ENCODE results near the gene TAF4. TPM values are rescaled to one million over a fixed set of nuclear protein-coding genes. Genes with fewer than 3 reads are reported as not detected.
"Not testable (repeated sequence)": the region's sequence is repeated elsewhere in the genome, so short reads cannot be mapped to it uniquely, and the experiment has no call there.

The TAF4 gene
- total RNA-seq, 4 donors from 2014 or later = 12.0 to 19.9 (median 16.2) TPM

DNA sequence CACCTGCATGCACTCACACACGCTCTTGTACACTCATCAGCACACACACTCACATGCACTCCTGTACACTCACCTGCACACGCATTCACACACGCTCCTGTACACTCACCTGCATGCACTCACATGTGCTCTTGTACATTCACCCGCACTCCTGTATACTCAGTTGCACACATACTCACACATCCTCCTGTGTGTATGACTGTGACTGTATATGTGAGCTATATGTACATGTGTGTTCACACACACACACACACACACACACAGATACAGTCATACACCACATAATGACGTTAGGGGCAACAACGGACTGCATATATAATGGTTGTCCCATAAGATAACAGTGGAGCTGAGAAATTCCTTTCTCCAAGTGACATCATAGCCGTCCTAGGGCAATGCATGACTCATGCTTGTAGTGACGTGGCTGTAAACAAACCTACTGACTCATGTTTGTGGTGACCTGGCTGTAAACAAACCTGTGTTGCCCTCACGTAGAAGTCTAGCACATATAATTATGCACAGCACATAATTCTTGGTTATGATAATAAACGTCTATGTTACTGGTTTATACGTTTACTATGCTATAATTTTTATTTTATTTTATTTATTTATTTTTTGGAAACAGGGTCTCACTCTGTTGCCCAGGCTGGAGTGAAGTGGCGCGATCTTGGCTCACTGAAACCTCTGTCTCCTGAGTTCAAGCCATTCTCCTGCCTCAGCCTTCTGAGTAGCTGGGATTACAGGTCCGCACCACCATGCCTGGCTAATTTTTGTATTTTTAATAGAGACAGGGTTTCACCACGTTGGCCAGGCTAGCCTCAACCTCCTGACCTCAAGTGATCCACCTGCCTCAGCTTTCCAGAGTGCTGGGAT, 22.8 kb upstream of the TAF4 start:
- intact Hi-C loops (cut with DNase I) = no loop called here
- H3K27me3 ChIP-seq = peaks cover 0 to 57% (median 2%) of the 10 kb centered on the region in 4 donors
- 68% methylated on average over 13 of the region's 15 CpGs for WGBS
- H3K4me1 ChIP-seq = no peaks in the 10 kb centered on the region
- DNase-seq (ENCODE audit: extremely low spot score) = no peak
- no peaks in the 10 kb centered on the region for H3K9me3 ChIP-seq
- no peak overlapping the region for H3K27ac ChIP-seq (replicated peaks in 1 of 4)
- no peak for TF ChIP-seq POLR2A (IDR thresholded peaks at IDR 0.05; ENCODE audit: low read depth)
- no peak for TF ChIP-seq EP300 (IDR thresholded peaks at IDR 0.05)
- TF ChIP-seq, protein P1, sequence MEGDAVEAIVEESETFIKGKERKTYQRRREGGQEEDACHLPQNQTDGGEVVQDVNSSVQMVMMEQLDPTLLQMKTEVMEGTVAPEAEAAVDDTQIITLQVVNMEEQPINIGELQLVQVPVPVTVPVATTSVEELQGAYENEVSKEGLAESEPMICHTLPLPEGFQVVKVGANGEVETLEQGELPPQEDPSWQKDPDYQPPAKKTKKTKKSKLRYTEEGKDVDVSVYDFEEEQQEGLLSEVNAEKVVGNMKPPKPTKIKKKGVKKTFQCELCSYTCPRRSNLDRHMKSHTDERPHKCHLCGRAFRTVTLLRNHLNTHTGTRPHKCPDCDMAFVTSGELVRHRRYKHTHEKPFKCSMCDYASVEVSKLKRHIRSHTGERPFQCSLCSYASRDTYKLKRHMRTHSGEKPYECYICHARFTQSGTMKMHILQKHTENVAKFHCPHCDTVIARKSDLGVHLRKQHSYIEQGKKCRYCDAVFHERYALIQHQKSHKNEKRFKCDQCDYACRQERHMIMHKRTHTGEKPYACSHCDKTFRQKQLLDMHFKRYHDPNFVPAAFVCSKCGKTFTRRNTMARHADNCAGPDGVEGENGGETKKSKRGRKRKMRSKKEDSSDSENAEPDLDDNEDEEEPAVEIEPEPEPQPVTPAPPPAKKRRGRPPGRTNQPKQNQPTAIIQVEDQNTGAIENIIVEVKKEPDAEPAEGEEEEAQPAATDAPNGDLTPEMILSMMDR (IDR thresholded peaks at IDR 0.05) = no peak
- no peak for TF ChIP-seq POLR2AphosphoS5 (IDR thresholded peaks at IDR 0.05)
- H3K4me3 ChIP-seq = no peak overlapping the region
- no peaks in the 10 kb centered on the region for H3K36me3 ChIP-seq

DNA sequence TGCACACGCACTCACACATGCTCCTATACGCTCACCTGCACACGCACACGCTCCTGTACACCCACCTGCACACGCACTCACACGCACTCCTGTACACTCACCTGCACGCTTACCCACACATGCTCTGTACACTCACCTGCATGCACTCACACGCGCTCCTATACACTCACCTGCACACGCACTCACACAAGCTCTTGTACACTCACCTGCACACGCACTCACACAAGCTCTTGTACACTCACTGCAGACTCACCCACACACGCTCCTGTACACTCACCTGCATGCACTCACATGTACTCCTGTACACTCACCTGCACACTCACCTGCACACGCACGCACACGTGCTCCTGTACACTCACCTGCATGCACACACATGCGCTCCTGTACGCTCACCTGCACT, 22.0 kb upstream of the TAF4 start:
- H3K4me1 ChIP-seq = no peaks in the 10 kb centered on the region
- peaks cover 0 to 49% (median 2%) of the 10 kb centered on the region in 4 donors for H3K27me3 ChIP-seq
- no peaks in the 10 kb centered on the region for H3K9me3 ChIP-seq
- H3K36me3 ChIP-seq = no peaks in the 10 kb centered on the region
- no peak overlapping the region for H3K4me3 ChIP-seq
- 92% methylated on average over 17 of the region's 17 CpGs for WGBS
- no peak for DNase-seq (ENCODE audit: extremely low spot score)
- intact Hi-C loops (cut with DNase I) = no loop called here
- TF ChIP-seq POLR2AphosphoS5 (IDR thresholded peaks at IDR 0.05) = no peak
- TF ChIP-seq POLR2A (IDR thresholded peaks at IDR 0.05; ENCODE audit: low read depth) = no peak
- TF ChIP-seq EP300 (IDR thresholded peaks at IDR 0.05) = no peak
- TF ChIP-seq, protein P1 (IDR thresholded peaks at IDR 0.05) = no peak
- no peak overlapping the region for H3K27ac ChIP-seq (replicated peaks in 1 of 4)

DNA sequence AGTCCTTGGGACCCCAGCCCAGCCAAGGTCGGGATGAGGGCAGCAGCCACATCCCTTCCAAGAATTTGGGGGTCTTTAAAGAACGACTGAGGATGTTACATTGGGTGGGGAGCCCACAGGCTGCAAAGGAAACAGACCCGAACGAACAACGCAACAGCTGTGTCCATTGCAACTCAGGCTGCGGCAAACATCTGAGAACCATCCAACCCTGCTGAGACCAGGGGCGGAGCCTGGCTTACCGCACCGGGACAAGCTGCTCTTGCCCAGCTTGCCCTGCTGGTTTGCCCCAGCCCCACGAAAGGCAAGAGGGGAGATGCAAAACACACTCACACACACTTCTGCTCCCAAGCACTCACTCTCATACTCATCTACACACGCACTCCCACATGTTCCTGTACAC, 21.5 kb upstream of the TAF4 start:
- peaks cover 0 to 50% (median 2%) of the 10 kb centered on the region in 4 donors for H3K27me3 ChIP-seq
- WGBS = 42% methylated on average over 11 of the region's 11 CpGs

DNA sequence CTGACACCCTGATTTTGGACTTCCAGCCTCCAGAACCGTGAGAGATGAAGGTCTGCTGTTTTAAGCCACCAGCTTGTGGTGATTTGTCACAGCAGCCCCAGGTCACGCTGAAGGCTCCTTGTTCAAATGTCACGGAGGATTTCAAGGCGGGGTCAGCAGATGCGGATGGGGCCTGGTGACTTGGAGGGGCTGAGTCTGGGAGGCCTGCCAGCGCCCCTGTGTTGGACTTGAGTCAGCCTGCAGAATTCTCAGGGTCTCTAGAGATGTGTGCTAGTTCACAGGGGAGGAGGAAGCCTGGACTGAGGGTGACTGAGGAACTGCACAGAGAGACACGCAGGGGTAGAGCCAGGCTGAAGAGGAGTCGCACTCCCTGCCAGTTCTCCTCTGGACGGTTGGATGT, 19.5 kb upstream of the TAF4 start:
- no peak for DNase-seq (ENCODE audit: extremely low spot score)
- peaks cover 0 to 54% (median 2%) of the 10 kb centered on the region in 4 donors for H3K27me3 ChIP-seq
- TF ChIP-seq POLR2A (IDR thresholded peaks at IDR 0.05; ENCODE audit: low read depth) (no peak), POLR2AphosphoS5 (IDR thresholded peaks at IDR 0.05) (no peak), EP300 (IDR thresholded peaks at IDR 0.05) (no peak)
- TF ChIP-seq, protein P1 (IDR thresholded peaks at IDR 0.05) = no peak
- intact Hi-C loops (cut with DNase I) = no loop called here
- no peak overlapping the region for H3K4me3 ChIP-seq
- WGBS = 81% methylated on average over 8 of the region's 9 CpGs
- H3K27ac ChIP-seq (replicated peaks in 1 of 4) = no peak overlapping the region
- no peaks in the 10 kb centered on the region for H3K9me3 ChIP-seq
- H3K36me3 ChIP-seq = no peaks in the 10 kb centered on the region
- H3K4me1 ChIP-seq = no peaks in the 10 kb centered on the region

More for the DNA sequence above, 21.5 kb upstream of the TAF4 start:
- TF ChIP-seq, protein P1 (IDR thresholded peaks at IDR 0.05) = no peak
- no peak for TF ChIP-seq EP300 (IDR thresholded peaks at IDR 0.05)
- TF ChIP-seq POLR2AphosphoS5 (IDR thresholded peaks at IDR 0.05) = no peak
- no peak for TF ChIP-seq POLR2A (IDR thresholded peaks at IDR 0.05; ENCODE audit: low read depth)
- Histone ChIP-seq H3K36me3 (no peaks in the 10 kb centered on the region), H3K4me1 (no peaks in the 10 kb centered on the region), H3K27ac (replicated peaks in 1 of 4) (no peak overlapping the region), H3K4me3 (no peak overlapping the region), H3K9me3 (no peaks in the 10 kb centered on the region)
- DNase-seq (ENCODE audit: extremely low spot score) = no peak
- intact Hi-C loops (cut with DNase I) = no loop called here

DNA sequence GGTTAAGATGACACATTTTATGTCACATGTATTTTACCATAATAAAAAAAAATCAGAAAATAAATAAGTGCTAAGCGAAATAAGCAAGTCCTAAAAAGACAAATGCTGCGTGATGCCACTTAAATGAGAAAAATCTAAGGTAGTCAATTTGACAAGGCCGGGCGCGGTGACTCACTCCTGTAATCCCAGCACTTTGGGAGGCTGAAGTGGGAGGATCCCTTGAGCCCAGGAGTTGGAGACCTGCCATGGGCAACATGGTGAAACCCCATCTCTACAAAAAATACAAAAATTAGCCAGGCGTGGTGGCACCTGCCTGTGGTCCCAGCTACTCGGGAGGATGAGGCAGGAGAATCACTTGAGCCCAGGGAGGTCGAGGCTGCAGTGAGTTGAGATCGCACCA, 18.5 kb upstream of the TAF4 start:
- intact Hi-C loops (cut with DNase I); H3K9me3 ChIP-seq; H3K27ac ChIP-seq (replicated peaks in 1 of 4); H3K4me3 ChIP-seq; H3K4me1 ChIP-seq; DNase-seq (ENCODE audit: extremely low spot score); H3K36me3 ChIP-seq: not testable (repeated sequence)
- WGBS = 94% methylated on average over 9 of the region's 9 CpGs
- H3K27me3 ChIP-seq = peaks cover 0 to 58% (median 2%) of the 10 kb centered on the region in 4 donors
